HEK293 (cell line): ENCODE measurements around the gene MAGEB17.

Experiments
- CTCF ChIA-PET: fragments of 350-600 bp; formaldehyde crosslinking; extraction: SDS; loops from one replicate; lab custom pipeline; 2021; ENCODE audit warnings: antibody characterized with exemption; lab: Yijun Ruan, JAX
- POLR2A ChIA-PET: fragments of 300-600 bp; formaldehyde crosslinking; extraction: SDS; loops from one replicate; lab custom pipeline; 2020; ENCODE audit warnings: antibody characterized with exemption, inconsistent platforms; lab: Yijun Ruan, JAX
- H3K27ac ChIP-seq: fragments of 200-500 bp; sonication (Bioruptor generic); 2 replicates; pipeline ENCODE4 v1.5.1; 2014; ENCODE audit warnings: low read depth, low read length, control low read depth, inconsistent platforms; ENCODE audit errors: extremely low read depth
- H3K36me3 ChIP-seq, 2 experiments: fragments of 200-500 bp in 1 of 2; sonication (Bioruptor generic) in 1 of 2; 1 replicate in 1 of 2; 2 replicates in 1 of 2; pipeline ENCODE4 v1.5.1; 2014 to 2017; ENCODE audit warnings: inconsistent platforms in 2 of 2, low read length in 2 of 2; ENCODE audit not compliant: control insufficient read depth in 2 of 2, insufficient read depth in 1 of 2
- H3K4me1 ChIP-seq: fragments of 200-500 bp; sonication (Bioruptor generic); 2 replicates; pipeline ENCODE4 v1.5.1; 2014; ENCODE audit warnings: mild to moderate bottlenecking, low read length, inconsistent platforms; ENCODE audit not compliant: control insufficient read depth, insufficient read depth
- H3K4me3 ChIP-seq: 2 replicates; pipeline ENCODE4 v1.5.1; 2011; ENCODE audit warnings: low read depth, mild to moderate bottlenecking, control low read depth, low read length, moderate library complexity
- H3K9me3 ChIP-seq: fragments of 200-500 bp; sonication (Bioruptor generic); 2 replicates; pipeline ENCODE4 v1.5.1; 2014; ENCODE audit warnings: low read depth, low read length, inconsistent platforms; ENCODE audit not compliant: control insufficient read depth, insufficient read depth
- EGR2 ChIP-seq: fragments of 450-650 bp; formaldehyde crosslinking; IDR thresholded peaks from 2 replicates; pipeline ENCODE4 v1.5.1; 2016; ENCODE audit warnings: low read depth, missing biosample characterization, missing genetic modification characterization
- ELK4 ChIP-seq: IDR thresholded peaks from 2 replicates; pipeline ENCODE4 v1.6.1; 2011; ENCODE audit warnings: mild to moderate bottlenecking, low read depth, low read length, borderline replicate concordance
- IKZF3 ChIP-seq: fragments of 450-650 bp; IDR thresholded peaks from 2 replicates; pipeline ENCODE4 v1.5.0; 2018; ENCODE audit warnings: missing biosample characterization, mild to moderate bottlenecking, missing genetic modification characterization, moderate library complexity
- KLF17 ChIP-seq: fragments of 450-650 bp; formaldehyde crosslinking; IDR thresholded peaks from 2 replicates; pipeline ENCODE4 v1.5.1; 2016; ENCODE audit warnings: missing biosample characterization, missing genetic modification characterization
- KLF9 ChIP-seq: fragments of 450-650 bp; formaldehyde crosslinking; IDR thresholded peaks from 2 replicates; pipeline ENCODE4 v1.5.1; 2016; ENCODE audit warnings: missing biosample characterization, missing genetic modification characterization, low read depth
- MEIS1 ChIP-seq: sonication (generic); formaldehyde crosslinking; IDR thresholded peaks from 2 replicates; pipeline ENCODE4 v1.8.1; 2022; ENCODE audit warnings: missing genetic modification reagents, mild to moderate bottlenecking, borderline replicate concordance
- REPIN1 ChIP-seq: fragments of 450-650 bp; formaldehyde crosslinking; IDR thresholded peaks from 2 replicates; pipeline ENCODE4 v1.5.1; 2017; ENCODE audit warnings: missing biosample characterization, missing genetic modification characterization, low read depth
- SETDB1 ChIP-seq: IDR thresholded peaks from one replicate; pipeline ENCODE4 v1.6.1; 2017; ENCODE audit warnings: mild to moderate bottlenecking, low read length, moderate library complexity, mixed read lengths; ENCODE audit not compliant: insufficient read length
- ZBTB10 ChIP-seq: fragments of 450-650 bp; formaldehyde crosslinking; IDR thresholded peaks from 2 replicates; pipeline ENCODE4 v1.5.1; 2016; ENCODE audit warnings: missing biosample characterization, missing genetic modification characterization
- ZBTB44 ChIP-seq: fragments of 450-650 bp; IDR thresholded peaks from 2 replicates; pipeline ENCODE4 v1.5.1; 2018; ENCODE audit warnings: missing biosample characterization, mild to moderate bottlenecking, missing genetic modification characterization
- ZBTB7A ChIP-seq: fragments of 450-650 bp; formaldehyde crosslinking; IDR thresholded peaks from 2 replicates; pipeline ENCODE4 v1.5.1; 2016; ENCODE audit warnings: low read depth, missing biosample characterization, missing genetic modification characterization
- ZFHX2 ChIP-seq: fragments of 450-650 bp; formaldehyde crosslinking; conservative IDR thresholded peaks from 2 replicates; pipeline ENCODE4 v1.5.1; 2016; ENCODE audit warnings: missing biosample characterization, missing genetic modification characterization
- ZIC2 ChIP-seq: fragments of 450-650 bp; formaldehyde crosslinking; IDR thresholded peaks from 2 replicates; pipeline ENCODE4 v1.5.1; 2016; ENCODE audit warnings: missing biosample characterization, missing genetic modification characterization
- ZNF133 ChIP-seq: fragments of 450-650 bp; formaldehyde crosslinking; IDR thresholded peaks from 2 replicates; pipeline ENCODE4 v1.5.1; 2016; ENCODE audit warnings: missing biosample characterization, missing genetic modification characterization
- ZNF146 ChIP-seq: fragments of 450-650 bp; formaldehyde crosslinking; IDR thresholded peaks from 2 replicates; pipeline ENCODE4 v1.5.1; 2016; ENCODE audit warnings: missing biosample characterization, missing genetic modification characterization
- ZNF175 ChIP-seq: fragments of 450-650 bp; formaldehyde crosslinking; IDR thresholded peaks from 2 replicates; pipeline ENCODE4 v1.5.1; 2016; ENCODE audit warnings: missing biosample characterization, missing genetic modification characterization
- ZNF292 ChIP-seq: fragments of 450-650 bp; formaldehyde crosslinking; IDR thresholded peaks from 2 replicates; pipeline ENCODE4 v1.5.1; 2016; ENCODE audit warnings: low read depth, missing biosample characterization, missing genetic modification characterization, borderline replicate concordance
- ZNF391 ChIP-seq: fragments of 450-650 bp; formaldehyde crosslinking; IDR thresholded peaks from 2 replicates; pipeline ENCODE4 v1.5.1; 2016; ENCODE audit warnings: low read depth, missing biosample characterization, missing genetic modification characterization, borderline replicate concordance
- ZNF423 ChIP-seq: fragments of 450-650 bp; formaldehyde crosslinking; IDR thresholded peaks from 2 replicates; pipeline ENCODE4 v1.5.1; 2016; ENCODE audit warnings: missing biosample characterization, missing genetic modification characterization
- ZNF433 ChIP-seq: fragments of 450-650 bp; formaldehyde crosslinking; IDR thresholded peaks from 2 replicates; pipeline ENCODE4 v1.5.1; 2016; ENCODE audit warnings: missing biosample characterization, missing genetic modification characterization, low read depth
- ZNF473 ChIP-seq: fragments of 450-650 bp; formaldehyde crosslinking; IDR thresholded peaks from 2 replicates; pipeline ENCODE4 v1.5.1; 2017; ENCODE audit warnings: missing biosample characterization, missing genetic modification characterization
- ZNF548 ChIP-seq: fragments of 450-650 bp; formaldehyde crosslinking; IDR thresholded peaks from 2 replicates; pipeline ENCODE4 v1.5.1; 2016; ENCODE audit warnings: missing biosample characterization, missing genetic modification characterization
- ZNF623 ChIP-seq: fragments of 450-650 bp; formaldehyde crosslinking; IDR thresholded peaks from 2 replicates; pipeline ENCODE4 v1.5.1; 2016; ENCODE audit warnings: missing biosample characterization, missing genetic modification characterization
- ZNF624 ChIP-seq: fragments of 450-650 bp; formaldehyde crosslinking; IDR thresholded peaks from 2 replicates; pipeline ENCODE4 v1.5.1; 2017; ENCODE audit warnings: missing biosample characterization, missing genetic modification characterization
- ZNF704 ChIP-seq: fragments of 450-650 bp; formaldehyde crosslinking; IDR thresholded peaks from 2 replicates; pipeline ENCODE4 v1.5.1; 2016; ENCODE audit warnings: missing biosample characterization, missing genetic modification characterization
- ZNF837 ChIP-seq: fragments of 450-650 bp; formaldehyde crosslinking; IDR thresholded peaks from 2 replicates; pipeline ENCODE4 v1.5.1; 2016; ENCODE audit warnings: missing biosample characterization, missing genetic modification characterization
- ZSCAN16 ChIP-seq: fragments of 450-650 bp; formaldehyde crosslinking; IDR thresholded peaks from 2 replicates; pipeline ENCODE4 v1.5.1; 2016; ENCODE audit warnings: missing biosample characterization, missing genetic modification characterization
- ZSCAN23 ChIP-seq: fragments of 450-650 bp; formaldehyde crosslinking; IDR thresholded peaks from 2 replicates; pipeline ENCODE4 v1.5.1; 2016; ENCODE audit warnings: missing biosample characterization, missing genetic modification characterization
- ZSCAN4 ChIP-seq: fragments of 450-650 bp; formaldehyde crosslinking; IDR thresholded peaks from 2 replicates; pipeline ENCODE4 v1.5.1; 2017; ENCODE audit warnings: missing biosample characterization, missing genetic modification characterization

Gene MAGEB17

GRCh38 chrX:16145656-16146055 is 21.6 kb upstream of the MAGEB17 start:
- Histone ChIP-seq H3K27ac (no peak overlapping the region), H3K4me1 (no peaks in the 10 kb centered on the region), H3K9me3 (no peaks in the 10 kb centered on the region; the same call in 1 of the 2 replicates), H3K4me3 (no peak overlapping the region), H3K36me3 (no peaks in the 10 kb centered on the region)
- POLR2A ChIA-PET: no interaction called here
- TF ChIP-seq ZNF623 (no peak), ZNF837 (tag by site-specific recombination) (no peak), KLF9 (tag by site-specific recombination) (no peak), ZFHX2 (tag by site-specific recombination) (no peak), ZNF292 (tag by site-specific recombination) (no peak), ZNF473 (tag by site-specific recombination) (no peak), ZSCAN4 (no peak), ZSCAN23 (no peak), IKZF3 (tag by site-specific recombination) (no peak), ZNF175 (tag by site-specific recombination) (no peak), REPIN1 (tag by site-specific recombination) (no peak), ZNF391 (tag by site-specific recombination) (no peak), ZNF423 (tag by site-specific recombination) (no peak), ZSCAN16 (no peak), ZNF704 (tag by site-specific recombination) (no peak)
- CTCF ChIA-PET: interaction anchor here (0.6 kb wide), 1 partner anchor 242 kb away, joined by 3 read pairs; no protein-coding TSS in a partner anchor

GRCh38 chrX:16148896-16149295 is 18.4 kb upstream of the MAGEB17 start:
- ChIA-PET CTCF (no interaction called here), POLR2A (no interaction called here)
- no peak overlapping the region for H3K4me3 ChIP-seq
- no peaks in the 10 kb centered on the region; the same call in 1 of the 2 replicates for H3K9me3 ChIP-seq
- H3K4me1 ChIP-seq: no peaks in the 10 kb centered on the region
- no peaks in the 10 kb centered on the region for H3K36me3 ChIP-seq
- no peak overlapping the region for H3K27ac ChIP-seq
- no peak for TF ChIP-seq MEIS1 (CRISPR knock-in tag)
- TF ChIP-seq ZBTB7A (tag by site-specific recombination): no peak
- no peak for TF ChIP-seq ZNF548 (tag by site-specific recombination)
- no peak for TF ChIP-seq ZNF146 (tag by site-specific recombination)
- no peak for TF ChIP-seq SETDB1
- no peak for TF ChIP-seq ZBTB44
- no peak for TF ChIP-seq EGR2 (tag by site-specific recombination)
- TF ChIP-seq ZNF133: no peak
- no peak for TF ChIP-seq ELK4
- no peak for TF ChIP-seq ZIC2
- no peak for TF ChIP-seq ZBTB10 (tag by site-specific recombination)
- TF ChIP-seq KLF17: no peak
- TF ChIP-seq ZNF433: no peak
- TF ChIP-seq ZNF624 (tag by site-specific recombination): no peak
